ENCODE measurements around the gene ABLIM2.

Gene ABLIM2

GRCh38 chr4:8026453-8026852 is 132.2 kb downstream of the ABLIM2 start:
- DNase-seq (ENCODE audit: low read depth): no peak
- TF ChIP-seq CTCF (conservative IDR thresholded peaks at IDR 0.05; ENCODE audit: low read depth, low read length): no peak
- no peak overlapping the region for H3K4me3 ChIP-seq (ENCODE audit: low read length)

- no peak for TF ChIP-seq CTCF (conservative IDR thresholded peaks at IDR 0.05; ENCODE audit: low read depth, low read length)
- DNase-seq (ENCODE audit: low read depth): no peak
- no peak overlapping the region for H3K4me3 ChIP-seq (ENCODE audit: low read length)
Observed at GRCh38 chr4:8025668-8026067, 132.9 kb downstream of the ABLIM2 start.

- no peak for DNase-seq (ENCODE audit: low read depth)
- no peak for TF ChIP-seq CTCF (conservative IDR thresholded peaks at IDR 0.05; ENCODE audit: low read depth, low read length)
- H3K4me3 ChIP-seq (ENCODE audit: low read length): no peak overlapping the region
Observed at GRCh38 chr4:8024073-8024786, 134.4 kb downstream of the ABLIM2 start.

- DNase-seq (ENCODE audit: low read depth): no peak
- no peak overlapping the region for H3K4me3 ChIP-seq (ENCODE audit: low read length)
- no peak for TF ChIP-seq CTCF (conservative IDR thresholded peaks at IDR 0.05; ENCODE audit: low read depth, low read length)
Observed at GRCh38 chr4:8023696-8024033, 134.9 kb downstream of the ABLIM2 start.

- no peak for DNase-seq (ENCODE audit: low read depth)
- TF ChIP-seq CTCF (conservative IDR thresholded peaks at IDR 0.05; ENCODE audit: low read depth, low read length): no peak
Observed at GRCh38 chr4:8022767-8023695, 135.6 kb downstream of the ABLIM2 start.

GRCh38 chr4:8021796-8022195 is 136.8 kb downstream of the ABLIM2 start:
- TF ChIP-seq CTCF (conservative IDR thresholded peaks at IDR 0.05; ENCODE audit: low read depth, low read length): peak; percentile 29
- DNase-seq (ENCODE audit: low read depth): no peak
- H3K4me3 ChIP-seq (ENCODE audit: low read length): no peak overlapping the region

More at GRCh38 chr4:8022767-8023695, 135.6 kb downstream of the ABLIM2 start:
- H3K4me3 ChIP-seq (ENCODE audit: low read length): no peak overlapping the region

Data from retinal pigment epithelial cell (primary cell).